Fibroblast of mammary gland (primary cell): ENCODE data around the gene CRX.

ENCODE experiments used
- DNase-seq: peaks from one replicate; pipeline ENCODE4 v3.0.0-alpha.2; 2010; ENCODE audit warnings: low read depth
- H3K4me3 ChIP-seq: 2 replicates; pipeline ENCODE4 v1.5.1; 2011; ENCODE audit warnings: low read depth, mild to moderate bottlenecking, low read length, moderate library complexity; ENCODE audit not compliant: control insufficient read depth
- CTCF ChIP-seq: conservative IDR thresholded peaks from 2 replicates; pipeline ENCODE4 v1.5.1; 2011; ENCODE audit warnings: low read depth, low read length, inconsistent platforms; ENCODE audit not compliant: control insufficient read depth, insufficient read depth

Gene CRX

GRCh38 chr19:47885067-47885463 is 63.3 kb downstream of the CRX start:
- H3K4me3 ChIP-seq: no peak overlapping the region
- no peak for TF ChIP-seq CTCF
- DNase-seq: no peak

- no peak for TF ChIP-seq CTCF
- H3K4me3 ChIP-seq: no peak within 1 kb of the TSS
- no peak for DNase-seq
Observed at GRCh38 chr19:47886010-47886559, 64.3 kb downstream of the CRX start, which contains the start of gene SULT2A1. TSS of gene SULT2A1 (minus strand) at chr19:47886315. CDS start at chr19:47886257, 58 bp downstream.

DNA sequence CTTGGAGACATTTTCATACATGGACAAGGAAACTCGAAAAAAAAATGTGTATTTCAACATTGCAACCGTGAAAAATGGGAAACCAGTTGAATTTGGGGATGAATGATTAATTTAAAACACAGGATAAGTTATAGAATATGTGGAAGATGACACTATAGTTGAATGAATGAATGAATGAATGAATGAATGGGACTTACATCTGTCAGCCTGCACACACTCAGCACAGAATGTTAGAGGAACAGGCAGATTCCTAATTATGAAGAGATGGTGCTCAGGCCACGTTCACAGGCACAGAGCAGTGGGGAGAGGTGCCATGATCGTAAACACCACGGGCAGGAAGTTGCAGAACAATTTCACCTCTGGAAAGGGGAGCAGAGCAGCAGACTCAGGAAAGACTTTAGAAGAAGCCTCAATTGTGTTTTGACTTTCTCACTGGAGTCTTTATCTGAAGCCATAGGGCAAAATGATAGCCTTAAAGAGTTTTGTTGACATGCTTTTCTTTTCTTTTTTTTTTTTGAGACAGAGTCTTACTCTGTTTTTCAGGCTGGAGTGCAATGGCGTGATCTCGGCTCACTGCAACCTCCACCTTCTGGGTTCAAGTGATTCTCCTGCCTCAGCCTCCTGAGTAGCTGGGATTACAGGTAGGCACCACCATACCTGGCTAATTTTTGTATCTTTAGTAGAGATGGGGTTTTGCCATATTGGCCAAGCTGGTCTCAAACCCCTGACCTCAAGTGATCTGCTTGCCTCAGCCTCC is 69.3 kb downstream of the CRX start:
- TF ChIP-seq CTCF: no peak
- DNase-seq: no peak
- H3K4me3 ChIP-seq: no peak overlapping the region

DNA sequence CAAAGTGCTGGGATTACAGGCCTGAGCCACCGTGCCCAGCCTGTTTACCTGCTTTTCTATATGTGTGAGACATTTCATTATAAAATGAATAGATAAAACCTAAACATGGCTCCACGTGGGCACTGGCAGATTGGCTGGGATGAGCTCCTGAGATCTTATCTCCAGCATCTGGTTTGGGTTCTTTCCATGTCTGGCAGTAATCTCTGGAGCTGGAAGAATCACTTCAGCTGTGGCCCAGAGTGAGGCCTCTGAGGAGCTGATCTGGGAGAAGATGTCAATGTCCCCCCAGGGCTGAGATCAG is 69.8 kb downstream of the CRX start:
- no peak for TF ChIP-seq CTCF
- H3K4me3 ChIP-seq: no peak overlapping the region
- no peak for DNase-seq

DNA sequence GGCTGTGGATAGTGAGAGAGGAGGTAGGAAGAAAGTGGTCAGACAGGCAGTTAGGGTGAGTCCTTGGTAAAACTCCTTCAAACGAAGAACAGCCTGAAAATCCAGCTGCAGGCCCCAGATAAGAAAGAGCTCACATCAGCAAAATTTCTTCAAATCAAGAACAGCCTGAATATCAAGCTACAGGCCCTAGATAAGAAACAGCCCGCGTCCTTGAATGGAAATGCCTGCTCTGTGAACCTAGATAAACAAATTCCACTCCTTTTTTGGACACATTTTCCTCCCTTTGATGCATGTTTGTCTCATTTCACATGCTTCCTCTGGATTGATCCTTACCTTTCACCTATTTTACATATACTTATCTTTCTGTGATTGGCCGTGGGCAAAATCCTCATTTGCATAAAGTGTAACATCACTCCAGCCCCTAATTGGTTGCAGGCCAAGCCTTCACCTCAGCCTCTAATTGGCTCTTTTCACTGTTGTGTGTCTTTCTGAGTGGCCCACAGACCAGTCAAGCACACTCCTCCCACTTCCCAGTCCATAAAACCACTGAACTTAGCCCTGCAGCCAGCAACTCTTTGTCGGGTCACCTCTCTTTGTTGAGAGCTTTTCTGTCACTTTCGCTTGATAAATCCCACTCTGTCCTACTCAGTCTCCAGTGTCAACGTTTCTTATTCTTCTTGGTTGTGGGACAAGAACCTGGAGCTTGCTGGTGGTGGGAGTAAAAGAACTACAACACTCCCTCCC is 70.4 kb downstream of the CRX start:
- no peak for DNase-seq
- TF ChIP-seq CTCF: no peak
- H3K4me3 ChIP-seq: no peak overlapping the region
